ENCODE measurements around the gene RPL28. TPM values are rescaled to one million over a fixed set of nuclear protein-coding genes. Genes with fewer than 3 reads are reported as not detected.

Gene RPL28
- total and polyA plus RNA-seq, 2 of the 13 experiments (the other 11 are each of a cell fraction or from before 2014, with no cell fraction given): 105 to 420 TPM

DNA sequence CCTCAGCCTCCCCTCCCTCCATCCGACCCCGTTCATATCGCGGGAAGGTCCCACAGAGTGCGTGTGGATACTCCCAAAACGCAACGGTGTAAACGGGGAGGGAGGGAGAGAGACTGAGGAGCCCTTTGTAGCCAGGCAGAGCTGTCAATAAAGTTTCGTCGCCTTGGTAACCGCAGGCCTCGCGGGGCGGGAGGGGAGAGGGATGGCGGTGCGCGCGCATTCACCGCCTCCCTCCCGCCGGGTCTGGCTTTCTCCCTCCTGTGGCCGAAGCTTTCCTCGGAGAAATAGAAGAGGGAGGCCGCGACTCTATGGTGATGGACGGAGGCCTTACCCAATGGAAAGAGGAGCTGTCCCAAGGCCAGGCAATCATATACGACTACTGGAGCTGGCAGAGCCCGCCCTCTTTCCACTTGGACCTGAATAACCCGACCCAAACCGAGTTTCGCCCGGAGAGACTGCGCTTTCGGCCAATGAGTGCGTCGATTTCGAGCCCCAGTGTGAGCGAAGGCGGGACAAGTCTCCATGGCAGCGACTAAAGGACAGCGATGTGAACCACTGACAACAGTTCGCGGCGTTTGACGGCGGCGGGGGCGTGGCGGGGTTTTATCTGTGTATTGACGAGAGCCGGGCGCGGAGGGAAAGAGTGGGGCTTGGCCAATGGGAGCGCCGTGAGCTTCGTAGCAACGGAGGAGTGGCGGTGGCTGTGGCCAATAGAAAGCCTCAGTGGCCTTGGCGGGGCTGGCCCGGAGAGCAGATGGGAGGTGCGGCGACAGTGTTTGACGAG lies 46.4 kb upstream of the RPL28 start, which contains the start of gene KMT5C (continued):
- peak; percentile 44; the same call in 1 of the 2 replicates for TF ChIP-seq ZBTB25 (CRISPR knock-in tag; IDR thresholded peaks at IDR 0.05)
- TF ChIP-seq ZBTB40 (IDR thresholded peaks at IDR 0.05): peak; percentile 99
- peak; percentile 100 for TF ChIP-seq ZBTB40 (CRISPR knock-in tag; IDR thresholded peaks at IDR 0.05)
- TF ChIP-seq, protein P1, sequence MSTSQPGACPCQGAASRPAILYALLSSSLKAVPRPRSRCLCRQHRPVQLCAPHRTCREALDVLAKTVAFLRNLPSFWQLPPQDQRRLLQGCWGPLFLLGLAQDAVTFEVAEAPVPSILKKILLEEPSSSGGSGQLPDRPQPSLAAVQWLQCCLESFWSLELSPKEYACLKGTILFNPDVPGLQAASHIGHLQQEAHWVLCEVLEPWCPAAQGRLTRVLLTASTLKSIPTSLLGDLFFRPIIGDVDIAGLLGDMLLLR (CRISPR knock-in tag; IDR thresholded peaks at IDR 0.05): no peak
- peak; percentile 76 for TF ChIP-seq E2F5 (CRISPR knock-in tag; conservative IDR thresholded peaks at IDR 0.05)
- TF ChIP-seq ATM (IDR thresholded peaks at IDR 0.05; ENCODE audit: borderline replicate concordance): no peak
- no peak for TF ChIP-seq ZFYVE20 (CRISPR knock-in tag; IDR thresholded peaks at IDR 0.05; ENCODE audit: borderline replicate concordance, low read depth)
- TF ChIP-seq ZNF317 (CRISPR knock-in tag; IDR thresholded peaks at IDR 0.05): no peak; the same call in 1 of the 2 replicates
- no peak for TF ChIP-seq BCLAF1 (IDR thresholded peaks at IDR 0.05)
- TF ChIP-seq NFE2L2 (IDR thresholded peaks at IDR 0.05; ENCODE audit: low read length): no peak
- no peak for TF ChIP-seq LCORL (IDR thresholded peaks at IDR 0.05)
- TF ChIP-seq LCORL (CRISPR knock-in tag; IDR thresholded peaks at IDR 0.05): peak; percentile 68

All from HepG2 (cell line).